Omental fat pad (tissue), 4 donors: ENCODE measurements around the gene PTCSC3. TPM values are rescaled to one million over a fixed set of nuclear protein-coding genes. Genes with fewer than 3 reads are reported as not detected.

Source experiments
- ATAC-seq: fragments of 150-250 bp; one replicate; pipeline ENCODE4 v1.9.1; 2016; ENCODE audit warnings: mild to moderate bottlenecking, moderate library complexity; ENCODE audit not compliant: low FRiP score
- DNase-seq: peaks from one replicate; pipeline ENCODE4 v3.0.0-alpha.2; 2019; ENCODE audit warnings: low spot score
- total RNA-seq, 4 donors: library from RNA; depleted of rRNA; stranded (reverse); fragments of >200 nt; gene quantifications; one replicate each; pipeline ENCODE4 v1.1.0, GENCODE V29; 2016
- TF ChIP-seq, protein P1 (sequence below), 3 donors: fragments of 450-650 bp; IDR thresholded peaks; one replicate each; pipeline ENCODE4 v1.5.1; 2016 to 2017; ENCODE audit warnings: antibody characterized with exemption in 3 of 3, mild to moderate bottlenecking in 3 of 3, moderate library complexity in 2 of 3

PTCSC3 gene
- total RNA-seq, 4 donors from 2014 or later = not detected

DNA sequence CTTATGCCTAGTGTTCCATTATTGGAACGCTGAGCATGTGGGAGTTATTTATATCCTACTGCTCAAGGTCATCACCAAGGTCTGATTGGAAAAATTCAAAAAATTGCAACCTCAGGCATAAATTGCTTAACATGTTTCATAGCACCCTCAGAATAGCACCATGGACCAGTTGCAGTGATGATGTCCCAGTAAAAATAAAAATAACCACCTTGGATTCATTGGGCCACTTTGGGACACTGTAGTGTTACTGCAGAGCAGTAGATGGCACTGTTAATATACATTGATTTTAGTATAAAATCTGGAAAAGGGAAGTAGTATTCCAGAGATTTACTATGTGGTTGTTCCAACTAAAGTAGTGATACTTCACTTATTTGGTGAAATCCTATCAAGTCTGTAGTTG is 31.0 kb upstream of the PTCSC3 start:
- TF ChIP-seq, protein P1, sequence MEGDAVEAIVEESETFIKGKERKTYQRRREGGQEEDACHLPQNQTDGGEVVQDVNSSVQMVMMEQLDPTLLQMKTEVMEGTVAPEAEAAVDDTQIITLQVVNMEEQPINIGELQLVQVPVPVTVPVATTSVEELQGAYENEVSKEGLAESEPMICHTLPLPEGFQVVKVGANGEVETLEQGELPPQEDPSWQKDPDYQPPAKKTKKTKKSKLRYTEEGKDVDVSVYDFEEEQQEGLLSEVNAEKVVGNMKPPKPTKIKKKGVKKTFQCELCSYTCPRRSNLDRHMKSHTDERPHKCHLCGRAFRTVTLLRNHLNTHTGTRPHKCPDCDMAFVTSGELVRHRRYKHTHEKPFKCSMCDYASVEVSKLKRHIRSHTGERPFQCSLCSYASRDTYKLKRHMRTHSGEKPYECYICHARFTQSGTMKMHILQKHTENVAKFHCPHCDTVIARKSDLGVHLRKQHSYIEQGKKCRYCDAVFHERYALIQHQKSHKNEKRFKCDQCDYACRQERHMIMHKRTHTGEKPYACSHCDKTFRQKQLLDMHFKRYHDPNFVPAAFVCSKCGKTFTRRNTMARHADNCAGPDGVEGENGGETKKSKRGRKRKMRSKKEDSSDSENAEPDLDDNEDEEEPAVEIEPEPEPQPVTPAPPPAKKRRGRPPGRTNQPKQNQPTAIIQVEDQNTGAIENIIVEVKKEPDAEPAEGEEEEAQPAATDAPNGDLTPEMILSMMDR (IDR thresholded peaks at IDR 0.05) = no peak
- ATAC-seq (no peak), DNase-seq (no peak)

DNA sequence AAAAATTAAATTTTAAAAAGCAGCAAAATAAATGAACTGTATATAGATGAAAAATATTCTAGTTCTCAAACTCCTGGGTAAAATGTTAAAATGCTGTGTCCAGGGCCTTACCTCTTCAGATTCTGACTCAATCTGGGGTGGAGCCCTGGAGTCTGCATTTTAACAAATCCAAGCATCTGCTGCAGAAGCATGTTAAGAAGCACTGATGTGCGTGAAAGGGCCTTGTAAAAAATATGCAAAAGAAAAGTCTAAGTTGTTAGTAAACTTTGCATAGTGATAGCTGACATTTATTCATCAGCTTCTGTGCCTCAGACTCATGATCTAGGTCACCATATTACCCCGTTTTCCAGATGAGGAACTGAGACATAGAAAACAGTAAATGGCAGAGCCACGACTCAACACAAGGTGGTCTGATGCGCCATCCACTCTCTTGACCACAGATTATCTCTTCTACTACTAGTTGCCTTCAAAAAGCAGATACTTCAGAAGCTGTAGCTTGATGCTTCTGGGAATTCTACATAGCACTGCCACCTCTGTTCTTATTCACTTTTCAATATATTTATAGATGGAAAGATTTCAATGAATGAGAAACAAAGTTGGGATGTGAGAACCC is 28.0 kb upstream of the PTCSC3 start:
- ATAC-seq (no peak), DNase-seq (no peak)
- TF ChIP-seq, protein P1 (IDR thresholded peaks at IDR 0.05) = no peak

DNA sequence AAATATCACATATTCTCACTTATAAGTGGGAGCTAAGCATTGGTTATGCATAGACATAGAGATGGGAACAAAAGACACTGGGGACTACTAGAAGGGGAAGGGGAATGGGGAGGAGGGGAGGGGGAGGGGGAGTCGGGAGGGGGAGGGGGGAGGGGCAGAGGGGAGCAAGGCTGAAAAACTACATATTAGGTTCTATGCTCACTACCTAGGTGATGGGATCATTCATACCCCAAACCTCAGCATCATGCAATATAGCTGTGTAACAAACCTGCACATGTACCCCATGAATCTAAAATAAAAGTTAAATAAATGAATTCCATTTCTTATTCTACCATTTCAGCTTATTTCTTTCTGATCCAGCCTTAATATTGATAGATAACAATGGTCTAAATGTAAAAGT is 21.9 kb upstream of the PTCSC3 start:
- DNase-seq (no peak), ATAC-seq (no peak)
- TF ChIP-seq, protein P1 (IDR thresholded peaks at IDR 0.05) = no peak

DNA sequence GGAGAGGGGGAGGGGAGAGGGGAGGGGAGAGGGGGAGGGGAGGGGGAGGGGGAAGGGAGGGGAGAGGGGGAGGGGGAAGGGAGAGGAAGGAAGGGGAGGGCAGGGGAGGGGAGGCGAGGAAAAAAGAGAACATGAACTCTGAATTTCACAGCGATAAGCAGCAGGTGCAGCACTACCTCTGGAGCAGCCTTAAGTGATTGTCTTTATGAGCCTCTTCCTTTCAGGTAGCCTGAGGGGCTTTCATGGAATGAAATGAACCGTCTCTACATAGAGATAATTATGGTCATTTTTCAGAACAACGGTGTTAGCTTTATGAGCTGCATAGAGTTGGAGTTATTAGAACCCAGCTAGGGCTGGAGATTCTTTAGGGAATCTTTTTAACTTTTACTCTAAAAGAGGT is 18.1 kb upstream of the PTCSC3 start:
- DNase-seq (no peak), ATAC-seq (no peak)
- TF ChIP-seq, protein P1 (IDR thresholded peaks at IDR 0.05) = no peak

GRCh38 chr14:36192530-36192929 is 16.0 kb upstream of the PTCSC3 start:
- TF ChIP-seq, protein P1 (IDR thresholded peaks at IDR 0.05) = no peak
- DNase-seq (no peak), ATAC-seq (no peak)

DNA sequence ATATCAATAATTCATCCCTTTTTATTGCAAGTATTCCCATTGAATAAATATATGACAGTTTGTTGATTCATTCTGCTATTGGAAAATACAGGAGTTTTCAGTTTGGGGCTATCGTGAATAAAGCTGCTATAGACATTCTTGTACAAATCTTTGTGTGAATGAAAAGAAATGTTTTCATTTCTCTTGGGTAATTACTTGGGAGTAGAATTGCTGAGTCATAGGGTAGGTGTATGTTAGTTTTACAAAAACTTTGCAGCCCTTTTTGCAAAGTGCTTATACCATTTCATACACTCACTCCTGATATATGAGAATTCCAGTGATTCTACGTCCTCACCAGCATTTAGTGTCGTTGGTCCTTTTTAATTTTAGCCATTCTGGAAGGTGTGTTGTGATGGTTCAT is 6.9 kb upstream of the PTCSC3 start:
- DNase-seq (no peak), ATAC-seq (no peak)
- TF ChIP-seq, protein P1 (IDR thresholded peaks at IDR 0.05) = no peak

- TF ChIP-seq, protein P1 (IDR thresholded peaks at IDR 0.05) = no peak
- DNase-seq (no peak), ATAC-seq (no peak)
These were observed 4.9 kb upstream of the PTCSC3 start for GRCh38 chr14:36181417-36181816.
